ENCODE data around the gene OSBPL6.

DNA sequence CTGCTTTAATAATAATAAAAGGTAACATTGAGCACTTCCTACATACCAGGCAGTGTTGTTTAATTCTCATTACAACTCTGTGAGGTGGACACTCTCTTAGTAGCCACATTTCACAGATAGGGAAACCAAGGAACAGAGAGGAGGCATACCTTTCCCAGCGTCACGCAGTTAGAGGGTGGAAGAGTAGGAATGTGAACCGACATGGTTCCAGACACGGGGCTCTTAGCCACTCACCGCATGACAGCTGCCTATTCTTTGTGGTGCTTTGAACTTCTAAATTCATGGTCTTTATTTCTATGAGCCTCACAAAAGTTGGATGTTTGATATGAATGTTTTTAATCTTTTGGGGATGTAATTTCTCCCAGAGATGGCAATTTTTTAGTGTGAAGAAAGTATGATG, 76.0 kb downstream of the OSBPL6 start:
- TF ChIP-seq, protein P1, sequence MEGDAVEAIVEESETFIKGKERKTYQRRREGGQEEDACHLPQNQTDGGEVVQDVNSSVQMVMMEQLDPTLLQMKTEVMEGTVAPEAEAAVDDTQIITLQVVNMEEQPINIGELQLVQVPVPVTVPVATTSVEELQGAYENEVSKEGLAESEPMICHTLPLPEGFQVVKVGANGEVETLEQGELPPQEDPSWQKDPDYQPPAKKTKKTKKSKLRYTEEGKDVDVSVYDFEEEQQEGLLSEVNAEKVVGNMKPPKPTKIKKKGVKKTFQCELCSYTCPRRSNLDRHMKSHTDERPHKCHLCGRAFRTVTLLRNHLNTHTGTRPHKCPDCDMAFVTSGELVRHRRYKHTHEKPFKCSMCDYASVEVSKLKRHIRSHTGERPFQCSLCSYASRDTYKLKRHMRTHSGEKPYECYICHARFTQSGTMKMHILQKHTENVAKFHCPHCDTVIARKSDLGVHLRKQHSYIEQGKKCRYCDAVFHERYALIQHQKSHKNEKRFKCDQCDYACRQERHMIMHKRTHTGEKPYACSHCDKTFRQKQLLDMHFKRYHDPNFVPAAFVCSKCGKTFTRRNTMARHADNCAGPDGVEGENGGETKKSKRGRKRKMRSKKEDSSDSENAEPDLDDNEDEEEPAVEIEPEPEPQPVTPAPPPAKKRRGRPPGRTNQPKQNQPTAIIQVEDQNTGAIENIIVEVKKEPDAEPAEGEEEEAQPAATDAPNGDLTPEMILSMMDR (IDR thresholded peaks at IDR 0.05), result no peak
- no peak for TF ChIP-seq POLR2A (IDR thresholded peaks at IDR 0.05)

Data from uterus (tissue), 2 donors.